GM19463 (cell line): ENCODE results near the gene CFD.
"Not testable (repeated sequence)": the region's sequence is repeated elsewhere in the genome, so short reads cannot be mapped to it uniquely, and the experiment has no call there.

Source experiments
- ATAC-seq: cut with Tn5 transposase; IDR thresholded peaks from one replicate; pipeline ENCODE4 v1.9.1; 2021; ENCODE audit warnings: mild to moderate bottlenecking, moderate library complexity; ENCODE audit not compliant: unreplicated experiment

The CFD gene

GRCh38 chr19:887599-887998 is 28.1 kb downstream of the CFD start:
- no peak for ATAC-seq

- ATAC-seq: no peak
Observed at GRCh38 chr19:888581-889385, 29.3 kb downstream of the CFD start.

DNA sequence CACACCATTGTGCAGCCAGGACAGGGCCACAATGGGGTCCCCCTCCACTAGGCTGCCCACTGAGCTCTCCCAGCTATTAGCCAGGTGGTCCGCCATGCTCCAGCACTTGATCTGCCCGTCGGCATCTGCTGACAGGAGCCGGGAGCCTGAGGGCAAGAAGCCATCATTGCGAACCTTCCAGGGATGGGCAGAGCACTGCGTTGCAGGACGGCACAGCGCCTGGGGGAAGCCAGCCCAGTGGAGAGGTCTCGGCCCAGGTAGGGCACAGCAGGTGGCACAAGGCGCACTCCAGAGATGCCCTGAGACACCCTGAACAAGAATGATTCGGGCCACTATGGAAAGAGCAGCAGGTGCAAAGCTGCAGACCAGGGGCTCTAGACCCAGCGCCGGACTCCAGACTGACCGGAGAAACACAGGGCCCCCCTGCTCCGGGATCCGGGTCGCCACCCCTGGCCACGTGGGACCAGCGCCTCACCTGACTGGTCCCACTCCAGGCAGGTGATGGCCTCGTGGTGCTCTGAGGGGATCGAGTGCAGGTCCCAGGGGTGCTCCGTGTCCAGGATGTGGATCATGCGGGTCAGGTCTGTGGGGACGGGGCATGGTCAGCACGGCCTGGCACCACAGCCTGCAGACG is 30.3 kb downstream of the CFD start:
- no peak for ATAC-seq

GRCh38 chr19:890831-891230 is 31.4 kb downstream of the CFD start:
- no peak for ATAC-seq

DNA sequence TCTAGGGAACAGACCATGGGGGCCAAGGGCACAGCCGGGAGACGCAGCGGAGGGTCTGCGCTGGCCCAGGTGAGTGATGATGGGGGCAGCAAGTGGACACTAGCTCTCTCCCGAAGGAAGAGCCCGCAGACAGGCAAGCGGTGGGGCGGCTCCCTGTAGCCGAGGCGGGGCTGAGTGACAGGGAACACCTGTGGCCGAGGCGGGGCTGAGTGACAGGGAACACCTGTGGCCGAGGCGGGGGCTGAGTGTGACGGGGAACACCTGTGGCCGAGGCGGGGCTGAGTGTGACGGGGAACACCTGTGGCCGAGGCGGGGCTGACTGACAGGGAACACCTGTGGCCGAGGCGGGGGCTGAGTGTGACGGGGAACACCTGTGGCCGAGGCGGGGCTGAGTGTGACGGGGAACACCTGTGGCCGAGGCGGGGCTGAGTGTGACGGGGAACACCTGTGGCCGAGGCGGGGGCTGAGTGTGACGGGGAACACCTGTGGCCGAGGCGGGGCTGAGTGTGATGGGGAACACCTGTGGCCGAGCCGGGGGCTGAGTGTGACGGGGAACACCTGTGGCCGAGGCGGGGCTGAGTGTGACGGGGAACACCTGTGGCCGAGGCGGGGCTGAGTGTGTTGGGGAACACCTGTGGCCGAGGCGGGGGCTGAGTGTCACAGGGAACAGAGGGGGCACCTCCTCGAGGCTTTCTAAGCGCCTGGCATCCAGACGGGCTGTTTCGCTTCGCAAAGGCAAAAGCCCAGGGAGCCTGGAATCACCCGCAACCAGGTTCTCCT is 32.1 kb downstream of the CFD start:
- not testable (repeated sequence) for ATAC-seq

DNA sequence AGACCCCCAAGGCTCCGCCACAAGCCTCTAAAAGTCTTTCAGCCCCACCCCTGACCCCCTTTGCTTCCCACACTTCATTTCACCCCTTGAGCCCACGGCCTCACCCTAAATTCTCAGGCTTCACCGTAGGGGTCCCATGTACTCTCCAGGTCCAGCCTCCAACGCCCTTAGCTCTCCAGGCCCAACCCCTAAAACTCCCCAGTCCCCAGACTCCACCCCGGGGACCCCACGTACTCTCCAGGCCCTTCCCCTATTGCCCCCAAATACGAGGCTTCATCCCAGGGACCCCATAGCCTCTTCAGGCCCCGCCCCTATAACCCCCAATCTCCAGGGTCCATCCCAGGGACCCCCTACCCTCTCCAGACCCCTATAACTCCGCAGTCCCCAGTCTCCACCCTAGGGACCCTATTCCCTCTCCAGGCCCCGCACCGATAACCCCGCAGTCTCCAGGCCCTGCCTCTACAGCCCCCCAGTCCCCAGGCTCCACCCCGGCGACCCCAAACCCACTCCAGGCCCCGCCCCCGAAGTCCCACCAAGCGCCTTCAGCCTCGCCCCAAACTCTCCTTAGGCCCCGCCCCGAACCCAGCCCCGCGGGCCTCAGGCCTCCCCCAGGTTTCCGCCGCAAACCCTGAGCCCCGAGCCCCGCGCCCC is 32.9 kb downstream of the CFD start:
- ATAC-seq: no peak

DNA sequence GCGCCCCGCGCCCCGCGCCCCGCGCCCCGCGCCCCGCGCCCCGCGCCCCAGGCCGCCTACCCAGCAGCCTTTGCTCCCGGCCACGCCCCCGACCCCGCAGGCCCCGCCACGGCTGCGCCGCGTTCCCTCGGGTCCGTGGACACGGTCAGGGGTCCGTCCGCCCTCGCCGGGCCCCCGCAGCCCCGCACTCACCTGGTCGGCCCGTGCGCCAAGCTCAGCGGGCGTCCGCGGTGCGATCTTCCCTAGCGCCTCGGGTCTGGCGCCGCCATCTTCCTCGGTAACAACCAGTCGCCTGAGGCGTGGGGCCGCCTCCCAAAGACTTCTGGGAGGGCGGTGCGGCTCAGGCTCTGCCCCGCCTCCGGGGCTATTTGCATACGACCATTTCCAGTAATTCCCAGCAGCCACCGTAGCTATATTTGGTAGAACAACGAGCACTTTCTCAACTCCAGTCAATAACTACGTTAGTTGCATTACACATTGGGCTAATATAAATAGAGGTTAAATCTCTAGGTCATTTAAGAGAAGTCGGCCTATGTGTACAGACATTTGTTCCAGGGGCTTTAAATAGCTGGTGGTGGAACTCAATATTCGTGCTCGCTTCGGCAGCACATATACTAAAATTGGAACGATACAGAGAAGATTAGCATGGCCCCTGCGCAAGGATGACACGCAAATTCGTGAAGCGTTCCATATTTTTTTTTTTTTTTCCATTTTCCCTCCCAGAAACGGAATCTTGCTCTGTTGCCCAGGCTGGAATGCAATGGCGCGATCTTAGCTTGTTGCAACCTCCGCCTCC is 33.6 kb downstream of the CFD start, which contains the start of the genes MED16 and RNU6-9:
Gene MED16, minus strand, starts transcription at position 294 of the 796 bp plus-strand sequence. CDS start 2,056 bp downstream, outside the sequence.
Gene RNU6-9, plus strand, starts transcription at position 591 of the 796 bp plus-strand sequence.
- ATAC-seq: peak; percentile 87

DNA sequence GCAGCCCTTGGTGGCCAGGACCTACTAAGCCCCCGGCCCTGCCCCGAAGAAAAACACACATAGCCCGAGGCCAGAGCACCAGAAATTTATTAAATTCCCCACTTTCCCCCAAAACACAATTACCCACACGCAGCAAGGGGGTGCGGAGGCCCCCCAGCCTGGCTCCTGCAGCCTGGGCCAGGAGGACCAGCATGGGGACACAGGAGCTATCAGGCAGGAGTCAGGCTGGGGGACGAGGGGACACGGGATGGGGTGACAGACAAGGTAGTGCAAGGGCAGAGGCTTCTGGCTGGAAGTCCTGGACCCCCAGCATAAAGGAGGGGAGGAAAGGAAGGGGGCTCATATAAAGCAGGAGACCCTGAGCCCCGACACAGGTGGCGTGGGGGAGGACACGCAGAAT is 37.0 kb downstream of the CFD start:
- ATAC-seq: no peak

- no peak for ATAC-seq
Observed at GRCh38 chr19:896999-897398, 37.5 kb downstream of the CFD start.

DNA sequence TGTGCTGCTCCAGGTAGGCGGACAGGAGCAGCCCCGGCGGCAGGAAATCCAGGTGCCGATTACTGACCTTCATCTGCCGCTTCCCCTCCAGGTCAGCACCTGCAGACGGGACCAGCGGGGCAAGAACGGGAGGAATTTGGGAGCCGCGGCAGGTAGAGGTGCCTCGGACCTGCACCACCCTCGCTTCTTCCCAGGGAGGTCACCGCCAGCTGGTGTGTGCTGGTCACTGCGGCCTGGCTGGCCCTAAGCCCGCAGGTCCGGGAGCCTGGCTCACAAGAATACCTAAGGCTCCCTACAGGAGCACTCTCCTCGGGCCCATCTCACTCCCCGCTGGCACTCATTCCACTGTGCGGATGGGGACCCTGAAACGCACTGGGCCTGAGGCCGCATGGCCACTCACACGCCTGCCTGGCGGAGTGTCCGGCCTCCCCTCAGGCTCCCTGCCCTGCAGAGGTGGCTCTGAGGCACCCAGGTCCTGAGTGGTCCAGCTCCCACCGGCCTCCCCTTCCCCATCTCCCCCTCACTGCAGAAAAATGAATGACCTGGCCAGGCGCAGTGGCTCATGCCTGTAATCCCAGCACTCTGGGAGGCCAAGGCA is 38.1 kb downstream of the CFD start:
- ATAC-seq: no peak

DNA sequence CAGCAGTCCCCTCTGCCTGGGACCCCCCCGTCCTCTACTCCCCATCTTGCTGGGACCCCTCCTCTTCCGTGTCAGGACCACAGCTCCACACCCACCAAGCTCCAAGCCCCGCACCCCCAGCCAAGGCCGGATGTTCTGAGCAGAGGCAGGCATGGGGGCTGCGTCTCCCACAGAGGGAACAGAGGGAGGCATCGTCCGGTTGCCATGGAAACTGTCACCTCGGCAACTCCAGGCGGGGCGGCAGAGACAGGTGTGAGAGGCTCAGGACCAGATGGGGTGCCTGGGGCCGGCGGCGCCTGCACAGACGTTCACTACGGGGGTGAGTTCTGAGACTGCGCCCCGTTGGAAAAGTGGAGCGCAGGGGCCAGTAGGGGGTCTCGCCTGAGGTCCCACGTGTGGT is 39.2 kb downstream of the CFD start:
- ATAC-seq: no peak

DNA sequence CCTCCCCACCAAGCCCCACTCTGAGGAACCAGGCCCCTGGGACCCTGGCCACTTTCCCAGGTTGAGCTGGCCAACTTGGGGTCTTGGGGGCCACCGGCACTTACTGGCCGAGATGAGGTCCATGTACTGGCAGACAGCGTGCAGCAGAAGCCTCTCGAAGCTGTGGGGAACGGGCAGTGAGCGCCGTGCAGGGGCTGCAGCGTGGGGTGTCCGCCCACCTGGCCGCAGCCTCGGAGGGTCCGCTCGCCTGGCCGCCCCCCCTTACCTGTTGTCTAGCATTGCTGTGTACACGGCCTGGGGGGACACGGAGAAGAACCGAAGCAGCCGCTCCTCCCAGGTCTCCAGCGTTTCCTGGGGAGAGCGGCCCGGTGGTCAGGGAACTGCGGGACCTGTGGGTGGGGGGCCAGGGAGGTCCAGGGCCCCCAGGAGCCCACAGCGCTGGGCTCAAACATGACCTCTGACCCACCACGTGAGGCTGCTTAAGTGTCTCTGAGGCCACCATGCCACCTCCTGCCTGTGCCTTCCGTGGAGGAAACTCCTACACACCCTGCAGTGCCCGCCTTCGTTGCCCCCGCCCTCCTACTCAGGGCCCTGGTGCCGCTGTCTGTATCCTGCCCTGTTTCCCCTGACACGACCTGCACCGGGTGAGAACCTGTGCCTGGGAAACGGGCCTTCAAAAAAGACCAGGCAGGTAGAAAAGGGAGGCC is 40.0 kb downstream of the CFD start:
- no peak for ATAC-seq

DNA sequence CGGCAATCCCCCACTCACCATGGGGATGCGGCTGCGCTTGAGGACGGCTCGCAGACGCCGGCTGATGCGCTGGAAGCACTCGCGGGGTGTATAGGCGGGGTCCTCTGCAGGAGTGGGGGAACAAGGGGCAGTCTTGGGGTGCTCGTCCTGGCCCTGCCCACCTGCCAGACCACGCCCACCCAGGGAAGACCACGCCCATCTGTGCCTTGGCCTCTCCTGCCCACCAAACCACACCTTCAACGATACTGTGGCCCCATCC is 40.5 kb downstream of the CFD start:
- ATAC-seq: no peak

DNA sequence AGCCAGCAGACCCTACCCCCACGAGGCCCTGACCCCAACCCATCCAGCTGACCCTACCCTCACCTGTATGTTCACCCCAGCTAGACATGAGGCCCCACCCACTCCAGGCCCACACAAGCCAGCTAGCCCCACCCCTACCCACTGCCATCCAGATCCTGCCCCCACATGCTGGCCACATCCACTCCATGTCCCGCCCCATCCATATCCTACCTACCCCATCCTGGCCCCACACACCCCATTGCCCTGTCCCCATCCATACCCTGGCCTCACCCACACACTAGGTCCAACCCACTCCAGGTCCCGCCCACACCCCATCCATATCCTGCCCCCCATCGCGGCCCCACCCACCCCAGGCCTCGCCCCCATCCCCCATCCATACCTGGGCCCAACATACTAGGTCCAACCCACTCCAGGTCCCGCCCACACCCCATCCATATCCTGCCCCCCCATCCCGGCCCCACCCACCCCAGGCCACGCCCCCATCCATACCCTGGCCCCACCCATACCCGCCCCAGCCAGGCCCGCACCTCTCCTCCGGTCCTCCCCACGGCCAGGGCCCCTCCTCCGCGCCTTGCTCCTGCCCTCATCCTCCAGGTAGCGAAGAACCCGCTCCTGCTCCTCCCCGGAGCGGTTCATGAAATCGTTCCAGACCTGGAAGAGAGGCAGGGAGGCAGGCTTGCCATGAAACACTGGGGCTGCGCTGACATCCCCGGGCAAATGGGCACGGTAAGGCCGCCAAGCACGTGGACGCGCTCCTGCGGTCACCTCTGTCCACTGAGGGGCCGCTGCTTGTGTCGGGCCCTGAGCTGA is 41.0 kb downstream of the CFD start:
- no peak for ATAC-seq

DNA sequence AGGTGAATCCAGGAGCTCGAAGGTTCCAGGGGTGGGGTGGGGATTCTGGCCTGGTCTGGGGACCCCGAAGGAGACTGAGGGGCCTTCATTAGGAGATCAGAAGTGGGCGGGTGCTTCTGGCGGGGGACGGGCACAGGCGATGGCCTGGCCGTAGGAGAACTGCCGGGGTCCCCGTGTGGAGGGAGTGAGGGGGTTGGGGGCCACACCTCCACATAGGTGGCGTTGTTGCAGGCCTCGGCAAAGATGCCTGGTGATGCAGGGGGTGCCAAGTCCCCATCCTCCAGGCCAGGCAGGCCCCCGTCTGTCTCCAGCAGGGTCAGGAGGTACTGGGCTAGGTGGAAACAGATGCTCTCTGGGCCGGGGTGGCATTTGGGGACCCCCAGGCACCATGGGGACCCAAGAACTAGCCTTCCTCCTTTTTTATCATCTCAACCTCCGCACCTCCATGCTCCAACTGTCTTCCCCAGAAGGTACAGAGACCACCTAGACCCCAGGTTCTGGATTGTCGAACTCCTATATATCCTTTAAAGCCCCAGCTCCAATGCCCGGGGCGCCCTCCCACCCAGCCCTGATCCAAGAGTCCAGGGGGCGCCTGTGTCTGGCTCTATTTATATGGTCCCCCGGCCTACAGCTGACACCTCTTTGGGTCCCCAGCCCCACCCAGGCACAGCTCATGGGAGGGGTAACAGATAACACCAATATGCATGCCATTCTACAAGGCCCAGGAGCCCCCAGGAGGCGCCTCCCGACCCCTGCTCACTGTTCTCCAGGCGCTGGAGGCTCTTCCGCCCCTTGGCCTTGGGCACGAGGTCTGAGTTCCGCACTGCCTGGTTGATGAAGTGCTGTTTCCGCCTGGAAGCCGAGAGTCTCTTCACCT is 42.0 kb downstream of the CFD start:
- ATAC-seq: no peak

- no peak for ATAC-seq
Observed at GRCh38 chr19:902093-902370, 42.6 kb downstream of the CFD start.

DNA sequence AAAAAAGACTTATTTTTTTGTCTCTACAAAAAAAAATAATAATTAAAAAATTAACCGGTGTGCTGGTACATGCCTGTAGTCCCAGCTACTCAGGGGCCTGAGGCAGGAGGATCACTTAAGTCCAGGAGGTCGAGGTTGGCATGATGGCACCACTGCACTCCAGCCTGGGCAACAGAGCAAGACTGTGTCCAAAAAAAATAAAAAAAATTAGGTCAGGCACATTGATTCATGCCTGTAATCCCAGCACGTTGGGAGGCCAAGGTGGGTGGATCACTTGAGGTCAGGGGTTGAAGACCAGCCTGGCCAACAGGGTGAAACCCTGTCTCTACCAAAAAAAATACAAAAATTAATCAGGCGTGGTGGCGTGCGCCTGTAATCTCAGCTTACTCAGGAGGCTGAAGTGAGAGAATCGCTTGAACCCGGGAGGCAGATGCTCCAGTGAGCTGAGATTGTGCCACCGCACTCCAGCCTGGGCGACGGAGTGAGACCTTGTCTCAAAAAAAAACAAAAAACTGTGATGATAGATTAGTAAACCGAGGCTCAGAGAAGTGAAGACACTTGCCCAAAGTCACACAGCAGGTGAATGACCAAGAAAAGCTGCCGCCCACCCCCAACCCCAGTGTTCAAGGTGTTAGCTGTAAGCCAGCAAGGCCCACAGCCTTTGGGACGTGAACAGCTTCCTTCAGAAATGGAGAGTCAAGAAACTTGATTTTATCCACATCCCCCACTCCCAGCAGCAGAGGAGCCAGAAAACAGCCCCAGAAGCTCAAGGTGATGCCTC is 43.2 kb downstream of the CFD start:
- ATAC-seq: no peak
